Colonic mucosa (tissue), 4 donors: ENCODE data around the gene WDR20. TPM values are rescaled to one million over a fixed set of nuclear protein-coding genes. Genes with fewer than 3 reads are reported as not detected.
A peak's percentile ranks its signal among the peaks of the same experiment; 100 is the strongest.
"Not testable (repeated sequence)": the region's sequence is repeated elsewhere in the genome, so short reads cannot be mapped to it uniquely, and the experiment has no call there.

Source experiments
- DNase-seq: peaks from one replicate; pipeline ENCODE4 v3.0.0-alpha.2; 2020
- H3K27ac ChIP-seq: fragments of 200-600 bp; one replicate; pipeline ENCODE4 v1.8.0; 2021
- H3K27me3 ChIP-seq: fragments of 200-600 bp; one replicate; pipeline ENCODE4 v1.8.0; 2021
- H3K36me3 ChIP-seq: fragments of 200-600 bp; one replicate; pipeline ENCODE4 v1.8.0; 2021
- H3K4me1 ChIP-seq: fragments of 200-600 bp; one replicate; pipeline ENCODE4 v1.8.0; 2021; ENCODE audit warnings: mild to moderate bottlenecking
- H3K4me3 ChIP-seq: fragments of 200-600 bp; one replicate; pipeline ENCODE4 v1.8.0; 2021
- H3K9ac ChIP-seq, 2 donors: one replicate each; pipeline ENCODE4 v1.7.0; 2013; ENCODE audit warnings: control low read depth in 2 of 2, low read depth in 2 of 2, low read length in 2 of 2
- H3K9me3 ChIP-seq: fragments of 200-600 bp; one replicate; pipeline ENCODE4 v1.8.0; 2021
- intact Hi-C: fragments of 100-400 bp; cut with DNase I; formaldehyde crosslinking; loops from one replicate; pipeline ENCODE4 v1.14.1; 2022
- total RNA-seq, 2 donors: library from RNA; stranded (reverse); fragmentation: NEBNext Ultra II Directional in 1 of 2; extraction: Animal tissue kit (Norgen Biotek cat#: 25700) in 1 of 2; gene quantifications; one replicate each; pipeline ENCODE4 v1.2.1, GENCODE V29; 2021
- TF ChIP-seq, protein P1 (sequence below): fragments of 200-600 bp; IDR thresholded peaks from one replicate; pipeline ENCODE4 v1.8.0; 2022; ENCODE audit warnings: antibody characterized with exemption, mild to moderate bottlenecking
- donor health status: healthy.
- donor health status: DM: no; HTN: no; CAD: no.
- donor health status: DM: no; HTN: no; CAD: no.

The WDR20 gene
- total RNA-seq, 2 donors from 2014 or later: 30.0 to 31.2 TPM

DNA sequence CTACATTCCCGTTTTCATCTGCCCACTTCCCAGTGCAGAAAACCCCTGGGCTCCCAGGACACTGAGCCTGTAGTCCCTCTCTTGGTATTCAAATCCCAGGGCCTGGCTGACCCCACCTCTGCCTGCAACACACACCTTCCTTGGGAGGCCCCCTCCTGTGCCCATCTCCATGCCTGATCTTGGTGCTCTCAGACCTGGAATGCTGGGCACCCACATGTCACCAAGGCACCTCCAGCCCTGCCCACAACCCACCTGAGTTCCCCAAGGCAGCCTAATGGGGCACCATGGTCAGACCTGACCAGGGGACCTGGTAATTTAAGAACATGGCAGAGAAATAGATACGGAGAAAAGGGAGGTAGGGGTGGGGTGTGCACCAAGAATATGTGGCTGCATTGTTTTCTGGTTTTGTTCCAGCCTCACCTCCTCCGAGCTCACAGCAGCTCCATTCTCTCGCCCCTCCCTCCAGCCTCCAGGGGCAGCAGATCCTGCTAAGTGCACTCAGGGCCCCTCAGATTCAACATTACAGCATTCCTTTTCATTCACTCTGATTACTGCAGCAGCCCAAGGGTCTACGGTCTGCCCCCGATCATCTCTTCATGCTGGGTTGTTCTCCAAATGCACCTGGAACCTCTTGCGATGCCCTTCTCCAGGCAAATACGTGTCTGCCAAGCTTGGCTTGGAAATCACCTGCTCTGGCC is 43.7 kb upstream of the WDR20 start:
- Histone ChIP-seq H3K4me1 (peaks cover 4% of the 10 kb centered on the region), H3K27ac (no peak overlapping the region), H3K4me3 (no peak overlapping the region), H3K27me3 (no peaks in the 10 kb centered on the region), H3K36me3 (no peaks in the 10 kb centered on the region), H3K9ac (no peak overlapping the region), H3K9me3 (no peaks in the 10 kb centered on the region)
- TF ChIP-seq, protein P1, sequence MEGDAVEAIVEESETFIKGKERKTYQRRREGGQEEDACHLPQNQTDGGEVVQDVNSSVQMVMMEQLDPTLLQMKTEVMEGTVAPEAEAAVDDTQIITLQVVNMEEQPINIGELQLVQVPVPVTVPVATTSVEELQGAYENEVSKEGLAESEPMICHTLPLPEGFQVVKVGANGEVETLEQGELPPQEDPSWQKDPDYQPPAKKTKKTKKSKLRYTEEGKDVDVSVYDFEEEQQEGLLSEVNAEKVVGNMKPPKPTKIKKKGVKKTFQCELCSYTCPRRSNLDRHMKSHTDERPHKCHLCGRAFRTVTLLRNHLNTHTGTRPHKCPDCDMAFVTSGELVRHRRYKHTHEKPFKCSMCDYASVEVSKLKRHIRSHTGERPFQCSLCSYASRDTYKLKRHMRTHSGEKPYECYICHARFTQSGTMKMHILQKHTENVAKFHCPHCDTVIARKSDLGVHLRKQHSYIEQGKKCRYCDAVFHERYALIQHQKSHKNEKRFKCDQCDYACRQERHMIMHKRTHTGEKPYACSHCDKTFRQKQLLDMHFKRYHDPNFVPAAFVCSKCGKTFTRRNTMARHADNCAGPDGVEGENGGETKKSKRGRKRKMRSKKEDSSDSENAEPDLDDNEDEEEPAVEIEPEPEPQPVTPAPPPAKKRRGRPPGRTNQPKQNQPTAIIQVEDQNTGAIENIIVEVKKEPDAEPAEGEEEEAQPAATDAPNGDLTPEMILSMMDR: no peak
- no peak for DNase-seq
- intact Hi-C loops: loop anchor here (2.0 to 5.0 kb wide), 2 partner anchors 49 to 389 kb away; no protein-coding TSS in a partner anchor

DNA sequence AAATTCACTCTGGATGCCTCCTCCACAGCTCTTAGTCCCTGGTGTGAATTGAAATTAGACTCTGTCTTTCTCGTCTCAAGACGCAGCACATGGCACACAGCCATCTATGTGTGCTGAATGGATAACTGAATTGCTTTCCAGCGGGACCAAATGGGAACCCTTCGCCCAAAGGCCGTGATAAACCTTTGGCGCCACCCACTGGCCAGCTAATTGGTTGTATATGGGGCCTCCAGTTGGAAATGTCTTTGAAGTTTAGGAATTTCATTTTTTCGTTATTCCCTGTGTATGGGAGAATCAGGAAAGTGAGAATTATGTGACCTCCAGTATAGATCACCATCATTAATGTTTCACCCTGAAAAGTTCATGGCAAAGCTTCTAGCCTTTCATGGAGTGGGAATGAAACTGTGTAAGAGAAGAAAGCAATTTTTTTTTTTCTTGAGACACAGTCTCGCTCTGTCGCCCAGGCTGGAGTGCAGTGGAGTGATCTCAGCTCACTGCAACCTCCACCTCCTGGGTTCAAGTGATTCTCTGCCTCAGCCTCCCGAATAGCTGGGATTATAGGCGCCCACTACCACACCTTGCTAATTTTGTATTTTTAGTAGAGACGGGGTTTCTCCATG is 43.0 kb upstream of the WDR20 start:
- intact Hi-C loops: loop anchor here (2.0 to 5.0 kb wide), 2 partner anchors 50 to 389 kb away; no protein-coding TSS in a partner anchor
- TF ChIP-seq, protein P1: peak; percentile 78
- H3K9me3 ChIP-seq: no peaks in the 10 kb centered on the region

DNA sequence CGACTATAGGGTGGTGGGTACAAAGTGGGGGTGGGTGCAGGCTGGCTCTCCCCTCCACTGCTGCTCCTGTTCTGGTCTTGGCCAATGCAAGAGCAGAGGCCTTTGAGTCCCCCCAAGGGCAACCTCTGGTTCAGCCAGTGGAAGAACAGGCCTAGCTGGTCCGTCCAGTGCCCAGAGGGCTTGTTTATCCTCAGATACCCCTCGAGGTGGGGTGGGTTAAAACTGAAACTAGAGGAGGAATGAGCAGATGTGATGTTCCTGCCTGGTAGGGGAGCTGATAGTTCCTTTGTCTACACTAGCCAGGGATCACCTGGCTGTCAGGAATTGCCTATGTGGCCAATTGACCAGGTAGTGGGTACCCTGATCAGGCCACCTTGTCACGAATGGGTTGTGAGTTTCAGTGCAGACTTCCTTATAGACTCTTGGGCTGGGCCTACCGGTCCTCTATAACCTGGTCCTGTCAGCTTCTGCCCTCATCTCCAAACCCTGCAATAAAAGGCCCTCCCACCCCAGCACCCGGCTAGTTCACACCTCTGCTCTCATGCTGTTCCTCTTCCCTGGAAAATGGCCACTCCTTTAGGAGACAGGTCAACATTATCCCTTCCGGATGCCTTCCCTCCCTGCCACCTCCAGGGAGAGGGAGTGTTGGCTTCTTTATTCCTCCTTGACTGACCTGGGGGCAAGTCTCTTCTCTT is 42.1 kb upstream of the WDR20 start:
- H3K9me3 ChIP-seq: no peaks in the 10 kb centered on the region
- intact Hi-C loops: loop anchor here (2.0 to 5.0 kb wide), 2 partner anchors 51 to 390 kb away; no protein-coding TSS in a partner anchor
- peak overlapping the region in 1 of 2 donors; percentile 68 for H3K9ac ChIP-seq
- TF ChIP-seq, protein P1: no peak
- peak overlapping the region; percentile 37 for H3K27ac ChIP-seq
- no peak overlapping the region for H3K4me3 ChIP-seq
- peaks cover 4% of the 10 kb centered on the region for H3K4me1 ChIP-seq
- no peaks in the 10 kb centered on the region for H3K36me3 ChIP-seq
- H3K27me3 ChIP-seq: no peaks in the 10 kb centered on the region
- DNase-seq: peak; percentile 68

More for the DNA sequence above, 43.0 kb upstream of the WDR20 start:
- H3K36me3 ChIP-seq: no peaks in the 10 kb centered on the region
- H3K9ac ChIP-seq: no peak overlapping the region
- no peak overlapping the region for H3K27ac ChIP-seq
- no peaks in the 10 kb centered on the region for H3K27me3 ChIP-seq
- H3K4me3 ChIP-seq: no peak overlapping the region
- DNase-seq: peak; percentile 92
- H3K4me1 ChIP-seq: peaks cover 4% of the 10 kb centered on the region

DNA sequence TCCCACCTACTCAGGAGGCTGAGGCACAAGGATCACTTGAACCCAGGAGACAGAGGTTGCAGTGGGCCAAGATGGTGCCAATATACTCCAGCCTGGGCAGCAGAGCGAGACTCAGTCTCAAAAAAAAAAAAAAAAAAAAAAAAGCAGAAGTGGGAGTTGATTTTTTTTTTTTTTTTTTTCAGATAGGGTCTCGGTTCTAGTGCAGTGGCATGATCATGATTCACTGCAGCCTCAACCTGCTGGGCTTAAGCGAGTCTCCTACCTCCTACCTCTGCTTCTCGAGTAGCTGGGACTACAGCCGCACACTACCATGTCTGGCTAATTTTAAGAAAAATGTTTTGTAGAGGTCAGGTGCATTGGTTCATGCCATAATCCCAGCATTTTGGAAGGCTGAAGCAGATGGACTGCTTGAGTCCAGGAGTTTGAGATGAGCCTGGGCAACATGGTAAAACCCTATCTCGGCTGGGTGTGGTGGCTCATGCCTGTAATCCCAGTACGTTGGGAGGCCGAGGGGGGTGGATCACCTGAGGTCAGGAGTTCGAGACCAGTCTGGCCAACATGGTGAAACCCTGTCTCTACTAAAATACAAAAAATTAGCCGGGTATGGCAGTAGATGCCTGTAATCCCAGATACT is 36.5 kb upstream of the WDR20 start:
- no peak for DNase-seq
- no peak overlapping the region for H3K4me3 ChIP-seq
- no peak overlapping the region for H3K27ac ChIP-seq
- H3K9me3 ChIP-seq: no peaks in the 10 kb centered on the region
- H3K27me3 ChIP-seq: no peaks in the 10 kb centered on the region
- intact Hi-C loops: no loop called here
- no peaks in the 10 kb centered on the region for H3K4me1 ChIP-seq
- TF ChIP-seq, protein P1: no peak
- no peak overlapping the region for H3K9ac ChIP-seq
- H3K36me3 ChIP-seq: no peaks in the 10 kb centered on the region

DNA sequence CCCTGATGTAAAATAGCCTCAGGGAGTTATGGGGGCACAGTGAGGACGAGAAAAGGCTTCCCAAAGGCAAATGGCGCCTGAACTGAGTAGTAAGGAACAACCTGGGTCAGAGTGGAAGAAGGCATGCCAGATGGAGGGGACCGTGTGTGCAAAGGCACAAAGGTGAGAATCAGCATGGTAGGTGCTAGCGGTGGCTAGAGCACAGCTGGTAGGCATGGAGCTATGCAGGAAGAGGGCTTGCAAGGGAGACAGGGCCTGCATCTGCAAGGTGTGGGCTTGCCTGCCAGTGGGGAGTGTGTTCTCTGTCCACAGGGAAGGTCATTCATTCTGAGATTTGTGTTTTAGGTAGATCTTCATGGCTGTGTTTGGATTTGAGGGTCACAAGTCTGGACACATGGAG is 34.3 kb upstream of the WDR20 start:
- intact Hi-C loops: no loop called here
- TF ChIP-seq, protein P1: no peak
- H3K36me3 ChIP-seq: no peaks in the 10 kb centered on the region
- H3K4me1 ChIP-seq: no peaks in the 10 kb centered on the region
- DNase-seq: no peak
- H3K27me3 ChIP-seq: no peaks in the 10 kb centered on the region
- no peak overlapping the region for H3K27ac ChIP-seq
- no peak overlapping the region for H3K9ac ChIP-seq
- no peaks in the 10 kb centered on the region for H3K9me3 ChIP-seq
- H3K4me3 ChIP-seq: no peak overlapping the region

DNA sequence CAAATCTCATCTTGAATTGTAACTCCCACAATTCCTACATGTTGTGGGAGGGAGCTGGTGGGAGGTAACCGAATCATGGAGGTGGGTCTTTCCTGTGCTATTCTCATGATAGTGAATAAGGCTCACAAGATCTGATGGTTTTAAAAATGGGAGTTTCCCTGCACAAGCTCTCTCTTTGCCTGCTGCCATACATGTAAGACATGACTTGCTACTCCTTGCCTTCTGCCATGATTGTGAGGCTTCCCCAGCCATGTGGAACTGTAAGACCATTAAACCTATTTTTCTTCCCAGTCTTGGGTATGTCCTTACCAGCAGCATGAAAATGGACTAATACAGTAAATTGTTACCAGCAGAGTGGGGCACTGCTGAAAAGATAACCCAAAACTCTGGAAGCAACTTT is 30.4 kb upstream of the WDR20 start:
- H3K27ac ChIP-seq, H3K9ac ChIP-seq, H3K36me3 ChIP-seq, H3K4me1 ChIP-seq, intact Hi-C loops, H3K9me3 ChIP-seq, H3K27me3 ChIP-seq, H3K4me3 ChIP-seq, DNase-seq: not testable (repeated sequence)
